ENCODE data around the gene SNX8.
A peak's percentile ranks its signal among the peaks of the same experiment; 100 is the strongest.

SNX8 gene

DNA sequence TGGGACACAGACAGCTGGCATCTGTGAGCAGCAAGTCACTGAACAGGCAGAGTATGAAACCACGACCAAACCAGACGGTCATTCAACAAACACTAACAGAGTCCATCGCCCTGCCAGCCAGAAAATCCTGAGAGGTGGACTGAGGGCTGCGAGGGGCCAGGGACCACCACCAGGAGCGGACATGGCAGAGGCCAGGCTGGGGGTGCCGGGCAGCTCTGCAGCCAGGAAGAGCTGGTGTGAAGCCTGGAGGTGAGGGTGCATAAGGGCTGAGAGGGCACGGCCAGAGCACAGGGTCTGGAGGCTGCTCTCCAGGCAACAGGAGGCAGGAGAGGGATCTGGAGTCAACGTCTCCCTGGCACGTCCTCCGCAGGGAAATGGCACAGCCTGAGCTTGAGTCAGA, 97.0 kb downstream of the SNX8 start:
- no peak overlapping the region for H3K4me3 ChIP-seq (ENCODE audit: low read length)
- no peak for DNase-seq (ENCODE audit: low read depth, low spot score)

DNA sequence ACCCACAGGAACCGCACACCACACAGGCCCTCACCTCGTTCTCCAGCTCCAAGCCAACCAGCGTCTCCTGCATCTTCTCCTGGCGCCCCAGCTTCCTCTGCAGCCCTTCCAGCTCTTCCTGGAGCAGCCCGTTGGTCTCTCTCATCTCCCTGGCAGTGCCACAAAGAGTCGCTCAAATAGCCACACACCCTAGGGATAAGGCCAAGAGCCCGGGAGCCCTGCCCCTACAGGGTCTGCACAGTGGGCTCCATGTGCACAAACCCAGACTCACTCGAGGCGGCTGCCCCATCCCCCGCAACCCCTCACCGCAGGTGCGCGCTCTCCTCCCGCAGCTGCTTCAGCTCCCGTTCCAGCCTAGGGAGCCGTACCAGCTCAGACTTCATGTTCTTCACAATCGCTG, 98.4 kb downstream of the SNX8 start:
- no peak overlapping the region for H3K4me3 ChIP-seq (ENCODE audit: low read length)
- DNase-seq (ENCODE audit: low read depth, low spot score), result peak; percentile 28

DNA sequence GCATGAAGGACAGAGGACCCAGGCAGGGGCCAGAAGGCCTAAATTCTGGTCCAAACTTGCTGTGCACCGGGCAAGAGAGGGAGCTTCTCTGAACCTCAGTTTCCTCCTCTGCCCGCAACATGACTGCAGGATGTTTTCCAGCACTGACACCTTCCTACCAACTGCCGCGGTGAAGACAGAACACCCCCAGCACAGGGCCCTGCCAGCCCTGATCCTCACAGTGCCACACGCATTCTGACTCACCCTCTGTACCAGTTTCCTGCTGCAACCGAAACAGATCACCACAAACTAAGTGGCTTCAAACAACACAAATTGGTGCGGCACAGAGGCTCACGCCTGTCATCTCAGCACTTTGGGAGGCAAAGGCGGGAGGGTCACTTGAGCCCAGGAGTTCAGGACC, 99.6 kb downstream of the SNX8 start:
- H3K4me3 ChIP-seq (ENCODE audit: low read length), result no peak overlapping the region
- peak; percentile 66 for DNase-seq (ENCODE audit: low read depth, low spot score)

DNA sequence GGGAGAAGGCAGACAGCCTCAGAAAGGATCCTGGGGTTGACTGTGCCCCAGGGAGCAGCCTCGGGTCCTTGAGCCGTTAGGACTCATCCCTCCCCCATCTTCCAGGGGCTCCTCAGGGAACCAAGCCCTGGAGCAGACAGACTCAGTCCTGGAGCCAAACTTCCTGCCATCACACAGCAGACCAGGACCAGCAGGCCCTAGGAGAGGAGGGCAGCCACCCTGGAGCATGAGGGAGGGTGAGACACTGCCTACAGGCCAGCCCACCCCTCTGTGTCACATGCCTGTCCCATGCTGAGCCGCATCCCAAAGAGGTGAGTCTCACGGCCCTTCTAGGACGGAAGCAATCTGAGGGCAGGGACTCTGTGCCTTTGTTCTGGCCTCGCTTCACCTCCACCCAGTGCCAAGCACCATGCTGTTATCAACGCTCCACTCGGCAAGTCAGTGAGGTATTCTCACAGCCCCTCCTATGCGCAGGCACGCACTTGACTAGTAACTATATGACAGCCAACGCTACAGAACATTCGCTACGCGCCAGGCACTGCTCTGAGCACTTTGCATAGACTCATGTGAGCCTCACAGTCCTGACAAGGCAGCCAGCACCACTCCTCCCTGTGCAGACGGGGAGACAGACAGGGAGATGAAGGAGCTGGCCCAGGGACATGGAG, 100.6 kb downstream of the SNX8 start:
- no peak for DNase-seq (ENCODE audit: low read depth, low spot score)
- H3K4me3 ChIP-seq (ENCODE audit: low read length), result no peak overlapping the region

DNA sequence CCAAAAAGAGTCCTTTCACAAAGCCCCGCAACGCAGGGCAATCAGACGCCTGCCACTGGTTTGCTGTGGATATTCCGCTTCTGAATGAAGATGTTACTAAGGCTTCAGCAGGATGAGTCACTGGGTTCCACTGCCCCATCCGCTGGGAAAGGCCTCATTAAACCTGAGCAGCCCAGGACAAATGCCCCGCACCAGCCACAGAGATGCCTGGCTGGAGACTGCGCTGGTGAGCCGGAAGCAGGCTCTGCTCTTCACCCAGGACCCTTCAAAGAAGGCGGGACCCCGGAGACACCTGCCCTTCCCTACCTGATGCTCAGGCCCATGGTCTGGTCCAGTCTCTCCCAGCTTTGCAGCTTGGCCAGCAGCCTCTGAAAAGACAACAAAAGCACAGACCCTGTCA, 101.3 kb downstream of the SNX8 start:
- no peak for DNase-seq (ENCODE audit: low read depth, low spot score)
- no peak overlapping the region for H3K4me3 ChIP-seq (ENCODE audit: low read length)

DNA sequence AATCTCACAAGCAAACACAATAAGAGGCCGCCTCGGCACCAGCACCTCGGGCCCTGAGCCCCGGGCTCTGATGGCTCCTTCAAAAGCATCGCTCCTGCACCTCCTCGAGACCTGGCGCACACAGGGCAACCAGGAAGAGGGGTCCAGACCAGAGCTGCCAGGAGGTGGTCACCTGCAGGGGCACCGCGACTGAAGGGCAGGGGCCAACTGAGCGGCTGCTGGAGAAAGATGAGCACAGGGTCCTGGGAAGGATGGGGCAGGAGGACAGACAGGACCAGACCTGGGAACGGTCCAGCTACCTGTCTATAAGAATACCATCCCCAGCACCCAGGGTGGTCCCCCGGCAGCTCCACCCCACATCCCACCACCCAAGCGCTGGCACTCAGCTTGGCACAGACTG, 102.3 kb downstream of the SNX8 start:
- DNase-seq (ENCODE audit: low read depth, low spot score), result no peak
- no peak overlapping the region for H3K4me3 ChIP-seq (ENCODE audit: low read length)

DNA sequence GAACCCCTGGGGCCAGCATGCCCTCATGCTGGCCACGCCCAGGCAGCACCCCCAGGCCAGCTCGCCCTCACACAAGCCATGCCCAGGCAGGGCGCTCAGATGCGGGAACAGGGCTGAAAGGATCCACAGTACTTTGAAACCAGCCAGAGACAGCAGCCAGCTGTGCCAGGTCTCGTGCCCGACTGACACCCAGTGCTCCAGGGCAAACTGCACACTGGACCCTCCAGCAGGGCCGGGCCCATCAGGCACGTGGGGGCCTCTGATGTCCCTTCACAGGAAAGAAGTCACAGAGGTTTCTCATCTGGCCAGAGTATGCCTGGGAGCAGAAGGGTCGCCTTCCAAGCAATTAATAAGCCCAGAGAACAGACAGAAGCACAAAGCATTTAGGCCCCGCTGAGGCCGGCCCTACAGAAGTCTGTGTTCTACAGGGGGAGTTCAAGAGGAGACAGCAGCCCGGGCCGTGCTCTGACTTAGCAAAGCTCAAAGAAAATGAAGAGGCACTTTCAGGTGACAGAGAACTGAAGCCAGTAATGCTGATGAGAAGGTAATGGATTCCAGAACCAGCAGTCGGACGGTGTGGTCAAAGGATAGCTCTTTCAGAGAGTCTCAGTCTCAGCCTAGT, 102.9 kb downstream of the SNX8 start:
- no peak for DNase-seq (ENCODE audit: low read depth, low spot score)
- no peak overlapping the region for H3K4me3 ChIP-seq (ENCODE audit: low read length)

DNA sequence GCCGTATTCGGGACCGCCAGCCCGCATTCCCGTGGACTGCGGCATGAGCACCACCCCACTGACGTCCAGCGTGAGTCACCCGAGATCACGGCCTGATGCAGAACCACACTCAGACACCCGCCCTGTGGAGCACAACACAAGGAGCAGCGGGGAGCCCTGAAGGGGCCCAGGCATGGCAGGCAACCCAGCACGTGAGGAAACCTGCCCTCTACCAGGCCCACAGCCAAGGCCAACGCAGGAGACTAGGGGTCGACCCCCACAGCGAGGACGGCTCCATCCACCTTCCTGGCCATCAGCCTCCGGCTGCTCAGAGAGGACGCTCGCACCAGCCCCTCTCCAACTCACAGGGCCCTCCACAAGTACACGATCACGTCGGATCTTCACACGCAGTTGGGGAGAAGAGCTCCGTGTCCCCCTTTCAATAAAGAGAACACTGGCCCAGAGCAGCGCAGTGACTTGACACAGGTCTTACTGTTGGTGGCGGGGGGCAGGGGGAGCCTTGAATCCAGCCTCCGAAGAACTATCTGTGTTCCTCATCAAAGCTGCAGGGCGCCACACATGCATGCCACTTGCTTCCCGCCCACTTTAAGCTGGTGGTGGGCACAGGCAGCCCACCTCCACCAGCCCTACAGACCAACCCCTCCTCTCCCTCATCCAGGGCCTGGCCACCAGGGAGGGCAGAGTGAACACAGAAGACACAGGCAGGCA, 103.5 kb downstream of the SNX8 start:
- no peak for DNase-seq (ENCODE audit: low read depth, low spot score)
- H3K4me3 ChIP-seq (ENCODE audit: low read length), result no peak overlapping the region

DNA sequence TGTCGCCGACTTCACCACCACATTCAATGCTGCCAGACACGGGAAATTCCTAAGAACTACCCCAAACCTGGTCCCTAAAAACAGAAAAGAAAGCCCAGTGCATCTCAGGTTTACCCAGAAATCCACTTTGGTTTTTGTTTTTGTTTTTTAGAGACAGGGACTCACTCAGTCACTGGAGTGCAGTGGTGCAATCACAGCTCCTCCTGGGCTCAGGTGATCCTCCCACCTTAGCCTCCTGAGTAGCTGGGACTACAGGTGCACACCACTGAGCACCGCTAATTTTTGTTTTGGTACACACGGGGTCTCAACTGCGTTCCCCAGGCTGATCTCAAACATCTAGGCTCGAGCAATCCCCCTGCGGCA, 104.3 kb downstream of the SNX8 start:
- no peak for DNase-seq (ENCODE audit: low read depth, low spot score)

DNA sequence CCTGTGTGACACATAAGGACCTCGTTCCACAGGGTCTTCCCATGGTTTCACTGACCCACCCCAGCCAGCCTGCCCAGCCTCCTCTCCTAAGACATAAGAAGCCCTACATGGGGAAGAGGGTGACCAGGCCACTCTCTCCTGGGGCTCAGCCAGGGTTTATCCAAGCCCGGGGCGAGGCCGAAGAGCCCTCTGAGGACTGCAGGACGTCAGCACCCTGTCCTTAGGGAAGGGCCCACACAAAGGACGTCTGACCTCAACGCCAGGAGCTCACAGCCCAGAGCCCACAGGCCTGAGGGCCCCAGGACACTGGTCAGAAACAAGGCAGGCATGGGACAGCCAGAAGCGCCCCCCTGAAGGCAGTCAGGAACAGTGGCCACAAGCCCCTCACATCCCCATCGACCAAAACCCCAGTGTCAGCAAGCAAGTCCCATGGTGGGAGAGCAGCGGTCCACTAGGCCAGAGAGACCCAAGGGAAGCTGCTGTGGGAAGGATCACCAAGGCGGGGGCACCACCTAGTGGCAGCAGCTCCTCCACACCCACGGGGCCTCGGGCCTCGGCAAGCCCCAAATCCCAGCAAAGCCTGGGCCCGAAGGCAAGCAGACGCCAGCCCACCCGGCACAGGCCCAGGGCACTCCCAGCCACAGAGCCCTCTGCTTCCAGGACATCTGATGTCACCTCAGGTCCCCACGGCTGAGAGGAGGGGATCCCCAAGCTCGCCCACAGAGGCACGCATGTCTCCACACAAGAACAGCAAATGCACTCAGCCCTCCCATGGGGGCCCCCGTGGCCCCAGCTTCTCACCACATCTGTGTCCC, 104.9 kb downstream of the SNX8 start:
- no peak overlapping the region for H3K4me3 ChIP-seq (ENCODE audit: low read length)
- DNase-seq (ENCODE audit: low read depth, low spot score), result no peak

More for the DNA sequence above, 104.3 kb downstream of the SNX8 start:
- no peak overlapping the region for H3K4me3 ChIP-seq (ENCODE audit: low read length)

DNA sequence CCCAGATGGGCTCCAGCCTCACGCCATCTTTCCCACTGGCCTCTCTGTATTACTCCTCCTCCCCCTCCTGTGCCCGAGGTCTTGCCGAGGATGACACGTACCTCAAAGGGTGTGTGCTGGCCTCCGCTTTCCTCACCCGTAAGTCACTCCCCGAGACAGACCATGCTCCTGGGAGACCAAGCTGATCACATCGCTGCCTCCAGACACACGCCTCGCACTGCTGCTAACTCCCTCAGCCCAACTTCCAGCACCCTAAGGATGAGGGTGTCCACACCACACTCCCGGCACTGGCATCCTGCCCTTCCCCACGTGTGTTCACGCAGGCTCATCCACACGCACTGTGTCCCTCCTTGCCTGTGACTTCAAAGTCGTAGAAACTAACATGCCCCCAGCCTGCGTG, 105.5 kb downstream of the SNX8 start:
- no peak for DNase-seq (ENCODE audit: low read depth, low spot score)
- H3K4me3 ChIP-seq (ENCODE audit: low read length), result no peak overlapping the region

DNA sequence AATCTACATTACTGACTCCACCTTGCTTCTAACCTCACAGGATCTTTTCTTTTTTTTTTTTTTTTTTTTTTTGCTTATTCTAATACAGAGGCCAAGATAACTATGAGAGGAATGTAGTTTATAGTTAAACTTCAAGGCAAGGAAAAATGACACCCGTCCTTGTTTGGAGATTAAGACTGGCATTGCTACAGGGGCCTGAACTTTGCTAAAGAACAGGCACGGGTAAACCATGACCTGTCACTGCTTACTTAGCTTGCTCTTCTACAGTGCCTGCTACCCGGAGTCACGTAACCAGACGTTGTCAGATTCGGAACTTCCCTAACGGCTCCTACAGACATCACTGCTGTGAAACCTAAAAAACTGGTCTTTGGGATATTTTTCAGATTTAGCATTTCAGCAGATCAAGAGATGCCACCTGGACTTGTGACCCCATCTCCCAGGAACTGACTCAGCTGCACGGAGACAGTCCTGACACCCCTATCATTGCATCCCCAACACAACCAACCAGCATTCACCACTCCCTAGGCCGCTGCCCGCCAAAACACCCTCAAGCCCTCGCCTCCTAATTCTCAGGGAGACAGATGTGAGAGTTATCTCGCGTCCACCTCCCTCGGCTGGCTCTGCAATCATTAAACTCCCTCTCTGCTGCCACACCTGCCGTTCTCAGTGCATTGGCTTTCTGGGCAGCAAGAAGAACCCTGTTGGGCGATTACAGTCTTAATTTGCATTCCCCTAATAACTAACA, 109.0 kb downstream of the SNX8 start:
- DNase-seq (ENCODE audit: low read depth, low spot score), result no peak
- no peak overlapping the region for H3K4me3 ChIP-seq (ENCODE audit: low read length)

DNA sequence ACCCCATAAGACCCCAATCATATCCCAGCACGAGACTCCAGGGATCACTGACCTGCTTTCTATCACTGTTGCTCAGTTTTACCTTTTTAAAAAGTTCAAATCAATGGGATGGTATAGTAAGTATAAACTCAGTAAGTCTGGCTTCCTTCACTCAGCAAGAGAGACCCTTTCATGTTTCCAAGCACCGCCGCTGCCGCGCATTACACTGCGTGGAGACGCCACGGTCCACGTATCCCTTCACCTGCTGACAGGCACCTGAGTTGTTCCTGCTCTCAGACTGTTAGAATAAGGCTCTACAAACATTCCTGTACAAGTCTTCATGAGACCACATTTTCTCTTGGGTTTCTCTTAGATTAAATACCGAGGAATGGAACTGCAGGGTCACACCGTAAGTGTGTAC, 109.8 kb downstream of the SNX8 start:
- no peak overlapping the region for H3K4me3 ChIP-seq (ENCODE audit: low read length)
- no peak for DNase-seq (ENCODE audit: low read depth, low spot score)

DNA sequence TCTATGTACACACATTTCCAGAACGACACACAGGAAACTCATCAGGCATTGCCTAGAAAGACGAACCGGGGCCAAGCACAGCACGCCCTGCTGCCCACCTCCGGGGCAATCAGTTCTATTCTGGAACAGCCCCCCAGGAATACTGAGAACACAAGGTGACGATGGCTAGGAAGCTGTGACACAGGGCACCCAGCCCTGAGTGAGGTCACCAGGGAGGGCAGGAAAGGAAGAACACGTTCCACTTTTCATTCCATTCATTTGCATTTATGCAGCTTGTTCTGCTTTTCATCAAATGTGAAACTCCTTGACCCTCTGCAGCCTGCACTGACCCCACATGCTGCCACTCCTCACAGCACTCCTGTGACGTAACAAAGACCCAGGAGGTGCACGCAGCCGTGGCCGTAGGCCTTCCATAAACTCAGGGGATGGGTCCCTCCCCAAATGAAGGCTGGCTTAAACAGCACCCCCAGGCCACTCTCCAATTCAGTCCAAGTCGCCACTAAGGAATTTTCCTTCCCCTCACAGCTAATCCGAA, 110.4 kb downstream of the SNX8 start:
- no peak for DNase-seq (ENCODE audit: low read depth, low spot score)
- H3K4me3 ChIP-seq (ENCODE audit: low read length), result no peak overlapping the region

DNA sequence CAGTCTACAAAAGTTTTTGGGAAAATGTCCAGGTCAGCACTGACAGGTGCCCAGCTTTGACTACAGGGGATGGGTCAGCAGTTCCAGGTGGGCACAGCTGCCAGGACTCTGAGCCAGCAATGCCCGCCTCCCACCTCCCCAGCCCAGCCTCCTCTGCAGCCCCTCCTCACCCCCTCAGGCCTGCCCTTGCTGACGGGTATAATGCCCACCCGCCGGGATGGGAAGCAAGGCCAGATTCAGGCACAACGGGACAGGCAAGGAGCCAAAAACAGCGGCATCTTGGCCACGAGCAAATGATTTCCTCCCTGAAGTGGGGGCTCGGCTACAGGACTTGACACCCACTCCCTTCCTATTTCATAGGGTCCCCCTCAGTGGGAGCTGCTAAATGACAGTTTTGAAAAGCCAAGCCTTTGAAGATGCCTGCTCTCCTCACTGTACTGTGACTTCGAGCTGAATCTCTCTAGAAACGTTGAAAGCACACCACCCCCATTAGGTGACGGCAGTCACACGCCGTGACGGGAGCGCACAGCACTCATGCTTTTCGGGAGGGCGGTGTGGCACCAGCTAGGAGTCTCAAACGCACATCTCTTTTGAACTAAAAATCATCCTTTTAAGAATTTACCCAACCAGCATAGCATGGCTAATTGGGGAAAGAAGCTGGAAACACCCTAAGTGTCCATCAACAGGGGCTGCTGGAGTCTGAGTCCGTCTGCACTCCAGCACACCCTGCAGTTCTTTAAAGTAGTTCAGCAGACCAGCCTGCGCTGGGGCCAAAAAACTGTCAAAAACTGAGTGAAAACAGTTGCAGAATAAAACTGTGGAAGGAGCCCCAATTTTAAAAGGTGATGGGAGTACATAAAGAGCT, 111.1 kb downstream of the SNX8 start:
- H3K4me3 ChIP-seq (ENCODE audit: low read length), result no peak overlapping the region
- DNase-seq (ENCODE audit: low read depth, low spot score), result no peak

DNA sequence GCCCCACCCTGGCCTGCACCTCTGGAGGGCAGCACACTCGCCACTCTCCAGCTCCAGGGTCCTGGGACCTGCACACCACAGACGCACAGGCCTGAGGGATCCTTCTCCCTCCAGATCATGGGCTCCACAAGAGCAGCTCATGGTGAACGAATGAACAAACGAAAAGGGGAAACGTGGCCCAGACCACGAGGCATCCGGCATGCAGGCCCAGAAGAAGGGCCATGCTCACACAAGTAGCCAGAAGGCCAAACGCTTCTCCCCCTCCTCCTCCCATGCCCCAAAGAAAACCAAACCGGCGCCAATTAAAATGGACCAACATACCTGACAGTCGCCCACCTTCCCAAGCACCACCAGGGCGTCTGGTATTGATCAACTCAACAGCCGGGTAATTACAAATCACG, 111.9 kb downstream of the SNX8 start:
- no peak for DNase-seq (ENCODE audit: low read depth, low spot score)
- H3K4me3 ChIP-seq (ENCODE audit: low read length), result no peak overlapping the region
